ENCODE data around the gene CTSE. TPM values are rescaled to one million over a fixed set of nuclear protein-coding genes. Genes with fewer than 3 reads are reported as not detected.

The CTSE gene
- polyA plus RNA-seq, 1 donor, result 19.6 TPM

- Histone ChIP-seq H3K27ac (ENCODE audit: low read length) (no peak overlapping the region), H3K4me3 (ENCODE audit: low read length) (no peak overlapping the region), H3K4me1 (ENCODE audit: control insufficient read depth, insufficient read depth, low read length) (no peaks in the 10 kb centered on the region), H3K27me3 (ENCODE audit: control insufficient read depth, insufficient read depth, low read length) (peaks cover 10% of the 10 kb centered on the region), H3K9me3 (ENCODE audit: control insufficient read depth, low read depth, low read length) (no peaks in the 10 kb centered on the region), H3K36me3 (ENCODE audit: control insufficient read depth, insufficient read depth, low read length) (no peaks in the 10 kb centered on the region)
- WGBS (ENCODE audit: insufficient coverage, low lambda C conversion rate), result 100% methylated on average over 1 of the region's 14 CpGs
- DNase-seq, result no peak
These were observed 31.3 kb downstream of the CTSE start for GRCh38 chr1:205992218-205992882.

- Histone ChIP-seq H3K9me3 (ENCODE audit: control insufficient read depth, low read depth, low read length) (no peaks in the 10 kb centered on the region), H3K27ac (ENCODE audit: low read length) (no peak overlapping the region), H3K27me3 (ENCODE audit: control insufficient read depth, insufficient read depth, low read length) (peaks cover 8% of the 10 kb centered on the region), H3K4me1 (ENCODE audit: control insufficient read depth, insufficient read depth, low read length) (no peaks in the 10 kb centered on the region), H3K4me3 (ENCODE audit: low read length) (no peak overlapping the region), H3K36me3 (ENCODE audit: control insufficient read depth, insufficient read depth, low read length) (no peaks in the 10 kb centered on the region)
- no peak for DNase-seq
- WGBS (ENCODE audit: insufficient coverage, low lambda C conversion rate), result no CpG with 5 or more reads among the region's 4 CpGs
These were observed 32.5 kb downstream of the CTSE start for GRCh38 chr1:205991237-205991636.

GRCh38 chr1:205990226-205990625 lies 33.5 kb downstream of the CTSE start:
- Histone ChIP-seq H3K4me1 (ENCODE audit: control insufficient read depth, insufficient read depth, low read length) (no peaks in the 10 kb centered on the region), H3K27me3 (ENCODE audit: control insufficient read depth, insufficient read depth, low read length) (peaks cover 8% of the 10 kb centered on the region), H3K9me3 (ENCODE audit: control insufficient read depth, low read depth, low read length) (no peaks in the 10 kb centered on the region), H3K36me3 (ENCODE audit: control insufficient read depth, insufficient read depth, low read length) (no peaks in the 10 kb centered on the region), H3K27ac (ENCODE audit: low read length) (no peak overlapping the region), H3K4me3 (ENCODE audit: low read length) (no peak overlapping the region)
- 100% methylated on average over 1 of the region's 2 CpGs for WGBS (ENCODE audit: insufficient coverage, low lambda C conversion rate)
- no peak for DNase-seq

GRCh38 chr1:205989786-205990185 lies 33.9 kb downstream of the CTSE start:
- H3K27ac ChIP-seq (ENCODE audit: low read length), result no peak overlapping the region
- no peaks in the 10 kb centered on the region for H3K9me3 ChIP-seq (ENCODE audit: control insufficient read depth, low read depth, low read length)
- no peaks in the 10 kb centered on the region for H3K4me1 ChIP-seq (ENCODE audit: control insufficient read depth, insufficient read depth, low read length)
- 67% methylated on average over 1 of the region's 5 CpGs for WGBS (ENCODE audit: insufficient coverage, low lambda C conversion rate)
- DNase-seq, result no peak
- peaks cover 8% of the 10 kb centered on the region for H3K27me3 ChIP-seq (ENCODE audit: control insufficient read depth, insufficient read depth, low read length)
- no peak overlapping the region for H3K4me3 ChIP-seq (ENCODE audit: low read length)
- no peaks in the 10 kb centered on the region for H3K36me3 ChIP-seq (ENCODE audit: control insufficient read depth, insufficient read depth, low read length)

GRCh38 chr1:205988585-205988995 lies 35.1 kb downstream of the CTSE start:
- H3K4me3 ChIP-seq (ENCODE audit: low read length), result no peak overlapping the region
- no peaks in the 10 kb centered on the region for H3K36me3 ChIP-seq (ENCODE audit: control insufficient read depth, insufficient read depth, low read length)
- DNase-seq, result no peak
- H3K4me1 ChIP-seq (ENCODE audit: control insufficient read depth, insufficient read depth, low read length), result no peaks in the 10 kb centered on the region
- WGBS (ENCODE audit: insufficient coverage, low lambda C conversion rate), result no CpG with 5 or more reads among the region's 12 CpGs
- peaks cover 8% of the 10 kb centered on the region for H3K27me3 ChIP-seq (ENCODE audit: control insufficient read depth, insufficient read depth, low read length)
- H3K27ac ChIP-seq (ENCODE audit: low read length), result no peak overlapping the region
- no peaks in the 10 kb centered on the region for H3K9me3 ChIP-seq (ENCODE audit: control insufficient read depth, low read depth, low read length)

GRCh38 chr1:205986861-205987260 lies 36.8 kb downstream of the CTSE start:
- no peaks in the 10 kb centered on the region for H3K4me1 ChIP-seq (ENCODE audit: control insufficient read depth, insufficient read depth, low read length)
- no peak for DNase-seq
- no peak overlapping the region for H3K4me3 ChIP-seq (ENCODE audit: low read length)
- no CpG with 5 or more reads among the region's 2 CpGs for WGBS (ENCODE audit: insufficient coverage, low lambda C conversion rate)
- peaks cover 3% of the 10 kb centered on the region for H3K27me3 ChIP-seq (ENCODE audit: control insufficient read depth, insufficient read depth, low read length)
- no peak overlapping the region for H3K27ac ChIP-seq (ENCODE audit: low read length)
- no peaks in the 10 kb centered on the region for H3K9me3 ChIP-seq (ENCODE audit: control insufficient read depth, low read depth, low read length)
- no peaks in the 10 kb centered on the region for H3K36me3 ChIP-seq (ENCODE audit: control insufficient read depth, insufficient read depth, low read length)

GRCh38 chr1:205986292-205986691 lies 37.4 kb downstream of the CTSE start:
- Histone ChIP-seq H3K27me3 (ENCODE audit: control insufficient read depth, insufficient read depth, low read length) (peaks cover 3% of the 10 kb centered on the region), H3K4me1 (ENCODE audit: control insufficient read depth, insufficient read depth, low read length) (no peaks in the 10 kb centered on the region), H3K36me3 (ENCODE audit: control insufficient read depth, insufficient read depth, low read length) (no peaks in the 10 kb centered on the region), H3K4me3 (ENCODE audit: low read length) (no peak overlapping the region), H3K9me3 (ENCODE audit: control insufficient read depth, low read depth, low read length) (no peaks in the 10 kb centered on the region), H3K27ac (ENCODE audit: low read length) (no peak overlapping the region)
- WGBS (ENCODE audit: insufficient coverage, low lambda C conversion rate), result no CpG with 5 or more reads among the region's 3 CpGs
- DNase-seq, result no peak

GRCh38 chr1:205985330-205986005 lies 38.2 kb downstream of the CTSE start:
- no peak for DNase-seq
- Histone ChIP-seq H3K4me1 (ENCODE audit: control insufficient read depth, insufficient read depth, low read length) (no peaks in the 10 kb centered on the region), H3K4me3 (ENCODE audit: low read length) (no peak overlapping the region), H3K27ac (ENCODE audit: low read length) (no peak overlapping the region), H3K36me3 (ENCODE audit: control insufficient read depth, insufficient read depth, low read length) (no peaks in the 10 kb centered on the region), H3K9me3 (ENCODE audit: control insufficient read depth, low read depth, low read length) (no peaks in the 10 kb centered on the region), H3K27me3 (ENCODE audit: control insufficient read depth, insufficient read depth, low read length) (peaks cover 3% of the 10 kb centered on the region)
- WGBS (ENCODE audit: insufficient coverage, low lambda C conversion rate), result no CpG with 5 or more reads among the region's 9 CpGs

- Histone ChIP-seq H3K9me3 (ENCODE audit: control insufficient read depth, low read depth, low read length) (no peaks in the 10 kb centered on the region), H3K27ac (ENCODE audit: low read length) (no peak overlapping the region), H3K4me3 (ENCODE audit: low read length) (no peak overlapping the region), H3K27me3 (ENCODE audit: control insufficient read depth, insufficient read depth, low read length) (no peaks in the 10 kb centered on the region), H3K4me1 (ENCODE audit: control insufficient read depth, insufficient read depth, low read length) (no peaks in the 10 kb centered on the region), H3K36me3 (ENCODE audit: control insufficient read depth, insufficient read depth, low read length) (no peaks in the 10 kb centered on the region)
- peak; percentile 38 to 55 for DNase-seq
- WGBS (ENCODE audit: insufficient coverage, low lambda C conversion rate), result no CpG with 5 or more reads among the region's 14 CpGs
These were observed 39.6 kb downstream of the CTSE start for GRCh38 chr1:205983925-205984725.

GRCh38 chr1:205981257-205981656 lies 42.4 kb downstream of the CTSE start:
- Histone ChIP-seq H3K9me3 (ENCODE audit: control insufficient read depth, low read depth, low read length) (no peaks in the 10 kb centered on the region), H3K27me3 (ENCODE audit: control insufficient read depth, insufficient read depth, low read length) (no peaks in the 10 kb centered on the region), H3K4me3 (ENCODE audit: low read length) (no peak overlapping the region), H3K27ac (ENCODE audit: low read length) (no peak overlapping the region), H3K36me3 (ENCODE audit: control insufficient read depth, insufficient read depth, low read length) (no peaks in the 10 kb centered on the region), H3K4me1 (ENCODE audit: control insufficient read depth, insufficient read depth, low read length) (no peaks in the 10 kb centered on the region)
- no peak for DNase-seq
- WGBS (ENCODE audit: insufficient coverage, low lambda C conversion rate), result 100% methylated on average over 1 of the region's 1 CpG
